GM12864 (cell line): ENCODE results near the gene MYMK.

Experiments
- DNase-seq: peaks from one replicate; pipeline ENCODE4 v3.0.0-alpha.2; 2011; ENCODE audit warnings: low read depth
- H3K4me3 ChIP-seq: 2 replicates; pipeline ENCODE4 v1.5.1; 2011; ENCODE audit warnings: mild to moderate bottlenecking, low read depth, low read length, control low read depth
- CTCF ChIP-seq: IDR thresholded peaks from 2 replicates; pipeline ENCODE4 v1.5.1; 2011; ENCODE audit warnings: low read depth, mild to moderate bottlenecking, moderate library complexity, low read length, control low read depth, inconsistent platforms; ENCODE audit errors: missing control alignments

MYMK gene

GRCh38 chr9:133523106-133523505 is 1.7 kb downstream of the MYMK start:
- no peak overlapping the region for H3K4me3 ChIP-seq
- TF ChIP-seq CTCF: no peak
- DNase-seq: no peak

- DNase-seq: no peak
- TF ChIP-seq CTCF: no peak
- H3K4me3 ChIP-seq: no peak overlapping the region
Measured at GRCh38 chr9:133522073-133522910, 2.5 kb downstream of the MYMK start.

- H3K4me3 ChIP-seq: no peak overlapping the region
- DNase-seq: no peak
- TF ChIP-seq CTCF: no peak
Measured at GRCh38 chr9:133521122-133522072, 3.4 kb downstream of the MYMK start.

- H3K4me3 ChIP-seq: no peak overlapping the region
- no peak for DNase-seq
- TF ChIP-seq CTCF: no peak
Measured at GRCh38 chr9:133520121-133520835, 4.5 kb downstream of the MYMK start.

GRCh38 chr9:133519693-133520092 is 5.1 kb downstream of the MYMK start:
- DNase-seq: no peak
- no peak for TF ChIP-seq CTCF
- no peak overlapping the region for H3K4me3 ChIP-seq

GRCh38 chr9:133518706-133519449 is 5.9 kb downstream of the MYMK start:
- no peak for DNase-seq
- TF ChIP-seq CTCF: no peak
- H3K4me3 ChIP-seq: no peak overlapping the region
